H9 (cell line): ENCODE measurements around the gene GRIFIN. TPM values are rescaled to one million over a fixed set of nuclear protein-coding genes. Genes with fewer than 3 reads are reported as not detected.

Experiments
- DNase-seq: peaks from one replicate; pipeline ENCODE4 v3.0.0-alpha.2; 2017
- H2AFZ ChIP-seq: one replicate; pipeline ENCODE4 v1.6.1; 2013; ENCODE audit warnings: mild to moderate bottlenecking, low read length, control low read depth, moderate library complexity
- H2AK5ac ChIP-seq: 2 replicates; pipeline ENCODE4 v1.6.1; 2013; ENCODE audit warnings: low read length, control low read depth, mixed read lengths; ENCODE audit not compliant: insufficient read length
- H2BK120ac ChIP-seq: one replicate; pipeline ENCODE4 v1.6.1; 2013; ENCODE audit warnings: low read depth, mild to moderate bottlenecking, low read length, control low read depth, inconsistent platforms; ENCODE audit not compliant: poor library complexity, severe bottlenecking
- H2BK12ac ChIP-seq: 2 replicates; pipeline ENCODE4 v1.6.1; 2013; ENCODE audit warnings: low read length, control low read depth, mixed read lengths, low read depth; ENCODE audit not compliant: insufficient read length
- H2BK15ac ChIP-seq: 2 replicates; pipeline ENCODE4 v1.6.1; 2013; ENCODE audit warnings: low read depth, low read length, control low read depth
- H2BK20ac ChIP-seq: one replicate; pipeline ENCODE4 v1.6.1; 2013; ENCODE audit warnings: low read depth, mild to moderate bottlenecking, low read length, control low read depth, inconsistent platforms; ENCODE audit not compliant: poor library complexity, severe bottlenecking
- H2BK5ac ChIP-seq: 2 replicates; pipeline ENCODE4 v1.6.1; 2013; ENCODE audit warnings: low read length, control low read depth, mixed read lengths; ENCODE audit not compliant: insufficient read length
- H3K14ac ChIP-seq: 2 replicates; pipeline ENCODE4 v1.6.1; 2013; ENCODE audit warnings: low read length, control low read depth; ENCODE audit not compliant: insufficient read depth
- H3K18ac ChIP-seq: 2 replicates; pipeline ENCODE4 v1.6.1; 2013; ENCODE audit warnings: low read depth, mild to moderate bottlenecking, mixed read lengths, low read length, control low read depth; ENCODE audit not compliant: insufficient read length
- H3K23ac ChIP-seq: 2 replicates; pipeline ENCODE4 v1.6.1; 2013; ENCODE audit warnings: low read length, control low read depth, mixed read lengths, low read depth; ENCODE audit not compliant: insufficient read length
- H3K23me2 ChIP-seq: 2 replicates; pipeline ENCODE4 v1.6.1; 2013; ENCODE audit warnings: low read depth, mild to moderate bottlenecking, mixed read lengths, low read length, control low read depth; ENCODE audit not compliant: insufficient read length, poor library complexity, severe bottlenecking
- H3K27ac ChIP-seq: 2 replicates; pipeline ENCODE4 v1.5.1; 2013; ENCODE audit warnings: low read length, control low read depth, mixed read lengths, low read depth; ENCODE audit not compliant: insufficient read length
- H3K27me3 ChIP-seq: 2 replicates; pipeline ENCODE4 v1.6.1; 2013; ENCODE audit warnings: low read length, control low read depth, inconsistent platforms; ENCODE audit not compliant: insufficient read depth
- H3K4ac ChIP-seq: 2 replicates; pipeline ENCODE4 v1.6.1; 2013; ENCODE audit warnings: low read depth, mild to moderate bottlenecking, control low read depth, inconsistent platforms, low read length, moderate library complexity
- H3K4me1 ChIP-seq: 2 replicates; pipeline ENCODE4 v1.6.1; 2013; ENCODE audit warnings: low read length, control low read depth, inconsistent platforms; ENCODE audit not compliant: insufficient read depth
- H3K4me2 ChIP-seq: 2 replicates; pipeline ENCODE4 v1.6.1; 2013; ENCODE audit warnings: low read length, control low read depth, mixed read lengths; ENCODE audit not compliant: insufficient read length, insufficient read depth
- H3K56ac ChIP-seq: 2 replicates; pipeline ENCODE4 v1.6.1; 2013; ENCODE audit warnings: low read depth, mild to moderate bottlenecking, mixed read lengths, low read length, control low read depth; ENCODE audit not compliant: insufficient read length
- H3K79me1 ChIP-seq: 2 replicates; pipeline ENCODE4 v1.6.1; 2013; ENCODE audit warnings: low read depth, mild to moderate bottlenecking, moderate library complexity, low read length, control low read depth, inconsistent platforms; ENCODE audit not compliant: insufficient read depth, poor library complexity, severe bottlenecking
- H3K79me2 ChIP-seq: 2 replicates; pipeline ENCODE4 v1.6.1; 2013; ENCODE audit warnings: low read length, control low read depth, inconsistent platforms; ENCODE audit not compliant: insufficient read depth
- H3K9ac ChIP-seq: 2 replicates; pipeline ENCODE4 v1.6.1; 2013; ENCODE audit warnings: low read length, control low read depth, mixed read lengths; ENCODE audit not compliant: insufficient read length; ENCODE audit errors: extremely low read depth
- H3K9me3 ChIP-seq: one replicate; pipeline ENCODE4 v1.6.1; 2013; ENCODE audit warnings: low read depth, low read length, inconsistent platforms; ENCODE audit not compliant: control insufficient read depth
- H3T11ph ChIP-seq: one replicate; pipeline ENCODE4 v1.6.1; 2013; ENCODE audit warnings: mild to moderate bottlenecking, low read length, control low read depth, inconsistent platforms
- H4K20me1 ChIP-seq: one replicate; pipeline ENCODE4 v1.6.1; 2013; ENCODE audit not compliant: control insufficient read depth, insufficient read length, insufficient read depth
- H4K5ac ChIP-seq: 2 replicates; pipeline ENCODE4 v1.6.1; 2013; ENCODE audit warnings: low read depth, mild to moderate bottlenecking, mixed read lengths, low read length, control low read depth; ENCODE audit not compliant: insufficient read length
- H4K8ac ChIP-seq: replicated peaks from 2 replicates; pipeline ENCODE4 v1.6.1; 2013; ENCODE audit warnings: low read length, control low read depth, mixed read lengths, low read depth; ENCODE audit not compliant: insufficient read length
- H4K91ac ChIP-seq: 2 replicates; pipeline ENCODE4 v1.6.1; 2013; ENCODE audit warnings: low read depth, mild to moderate bottlenecking, moderate library complexity, mixed read lengths, low read length, control low read depth; ENCODE audit not compliant: insufficient read length
- H3K27ac Mint-ChIP-seq, 3 experiments: 2 replicates in 2 of 3; 3 replicates in 1 of 3; pipeline ENCODE4 v1.8.0; 2020 to 2021; ENCODE audit warnings: mixed read lengths in 3 of 3, mild to moderate bottlenecking in 1 of 3, moderate library complexity in 1 of 3
- H3K27me3 Mint-ChIP-seq: 2 replicates; pipeline ENCODE4 v1.8.0; 2021; ENCODE audit warnings: low read depth, mild to moderate bottlenecking, moderate library complexity, mixed read lengths
- H3K36me3 Mint-ChIP-seq, 3 experiments: 2 replicates in 2 of 3; 3 replicates in 1 of 3; pipeline ENCODE4 v1.8.0; 2020 to 2021; ENCODE audit warnings: low read depth in 3 of 3, mixed read lengths in 3 of 3; ENCODE audit not compliant: insufficient read depth in 1 of 3
- H3K4me1 Mint-ChIP-seq, 2 experiments: 2 replicates each; pipeline ENCODE4 v1.8.0; 2020; ENCODE audit warnings: mixed read lengths in 2 of 2
- H3K4me3 Mint-ChIP-seq, 2 experiments: 2 replicates in 1 of 2; 3 replicates in 1 of 2; pipeline ENCODE4 v1.8.0; 2020 to 2021; ENCODE audit warnings: mild to moderate bottlenecking in 2 of 2, mixed read lengths in 2 of 2, moderate library complexity in 1 of 2
- H3K9me3 Mint-ChIP-seq, 2 experiments: 2 replicates in 1 of 2; 3 replicates in 1 of 2; pipeline ENCODE4 v1.8.0; 2020; ENCODE audit warnings: mild to moderate bottlenecking in 2 of 2, mixed read lengths in 2 of 2, moderate library complexity in 1 of 2
- WGBS: extraction: QIAGEN DNeasy Blood & Tissue Kit; methylation state at CpG from one replicate; pipeline ENCODE4 v1.1.7; 2013; ENCODE audit warnings: missing lambda C conversion rate, low lambda C conversion rate, mixed read lengths; ENCODE audit not compliant: insufficient read length; ENCODE audit errors: extremely low coverage; 5-methylcytosine and 5-hydroxymethylcytosine counted together
- total RNA-seq: library from RNA; stranded (reverse); gene quantifications from 2 replicates; pipeline ENCODE4 v1.2.1, GENCODE V29; 2021
- TF ChIP-seq, protein P1 (sequence below): fragments of 200-600 bp; sonication (generic); conservative IDR thresholded peaks from 3 replicates; pipeline ENCODE4 v1.8.0; 2021; ENCODE audit warnings: antibody characterized with exemption, mild to moderate bottlenecking

The GRIFIN gene
- total RNA-seq, 1 experiment from 2014 or later: not detected

DNA sequence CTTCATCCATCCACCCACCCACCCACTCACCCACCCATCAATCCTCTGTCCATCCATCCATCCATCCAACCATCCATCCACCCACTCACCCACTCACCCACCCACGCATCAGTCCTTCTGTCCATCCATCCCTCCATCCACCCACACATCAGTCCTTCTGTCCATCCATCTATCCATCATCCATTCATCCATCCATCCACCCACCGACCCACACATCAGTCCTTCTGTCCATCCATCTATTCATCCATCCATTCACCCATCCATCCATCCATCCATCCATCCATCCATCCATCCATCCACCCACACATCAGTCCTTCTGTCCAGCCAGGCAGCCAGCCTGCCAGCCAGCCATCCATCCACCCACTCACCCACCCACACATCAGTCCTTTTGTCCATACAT is 15.8 kb upstream of the GRIFIN start:
- Histone ChIP-seq H3K79me1 (no peaks in the 10 kb centered on the region), H2BK5ac (no peak overlapping the region), H3K56ac (no peak overlapping the region), H3K14ac (no peak overlapping the region), H2BK20ac (no peak overlapping the region), H3K23ac (no peak overlapping the region), H3K27me3 (no peaks in the 10 kb centered on the region), H4K5ac (no peak overlapping the region), H2AFZ (no peak overlapping the region), H3K4ac (no peak overlapping the region), H3K23me2 (no peaks in the 10 kb centered on the region), H2BK120ac (no peak overlapping the region), H4K20me1 (peaks cover 2% of the 10 kb centered on the region), H3K4me2 (no peak overlapping the region), H4K8ac (no peak overlapping the region), H2AK5ac (no peak overlapping the region), H4K91ac (no peak overlapping the region), H3K9ac (no peak overlapping the region), H3T11ph (no peak overlapping the region), H3K79me2 (no peaks in the 10 kb centered on the region), H3K18ac (no peak overlapping the region), H3K4me1 (no peaks in the 10 kb centered on the region), H3K27ac (no peak overlapping the region), H2BK12ac (no peak overlapping the region), H3K9me3 (no peaks in the 10 kb centered on the region), H2BK15ac (no peak overlapping the region)
- Mint-ChIP-seq H3K27ac (no peak overlapping the region), H3K27me3 (peaks cover 2% of the 10 kb centered on the region), H3K36me3 (no peaks in the 10 kb centered on the region; a peak in 2 of 7 replicates), H3K9me3 (peaks cover 3 to 13% of the 10 kb centered on the region in 2 experiments; a peak in 3 of 5 replicates), H3K4me1 (peaks cover 13 to 31% of the 10 kb centered on the region in 2 experiments), H3K4me3 (peak overlapping the region in 1 of 2 experiments; percentile 12; a peak in 1 of 5 replicates)
- no peak for DNase-seq
- WGBS: no CpG with 5 or more reads among the region's 2 CpGs
- TF ChIP-seq, protein P1, sequence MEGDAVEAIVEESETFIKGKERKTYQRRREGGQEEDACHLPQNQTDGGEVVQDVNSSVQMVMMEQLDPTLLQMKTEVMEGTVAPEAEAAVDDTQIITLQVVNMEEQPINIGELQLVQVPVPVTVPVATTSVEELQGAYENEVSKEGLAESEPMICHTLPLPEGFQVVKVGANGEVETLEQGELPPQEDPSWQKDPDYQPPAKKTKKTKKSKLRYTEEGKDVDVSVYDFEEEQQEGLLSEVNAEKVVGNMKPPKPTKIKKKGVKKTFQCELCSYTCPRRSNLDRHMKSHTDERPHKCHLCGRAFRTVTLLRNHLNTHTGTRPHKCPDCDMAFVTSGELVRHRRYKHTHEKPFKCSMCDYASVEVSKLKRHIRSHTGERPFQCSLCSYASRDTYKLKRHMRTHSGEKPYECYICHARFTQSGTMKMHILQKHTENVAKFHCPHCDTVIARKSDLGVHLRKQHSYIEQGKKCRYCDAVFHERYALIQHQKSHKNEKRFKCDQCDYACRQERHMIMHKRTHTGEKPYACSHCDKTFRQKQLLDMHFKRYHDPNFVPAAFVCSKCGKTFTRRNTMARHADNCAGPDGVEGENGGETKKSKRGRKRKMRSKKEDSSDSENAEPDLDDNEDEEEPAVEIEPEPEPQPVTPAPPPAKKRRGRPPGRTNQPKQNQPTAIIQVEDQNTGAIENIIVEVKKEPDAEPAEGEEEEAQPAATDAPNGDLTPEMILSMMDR: no peak
